IMR-90 (cell line): ENCODE measurements around the gene SYTL4.

Experiments
- BHLHE40 ChIP-seq: fragments of 150-350 bp; IDR thresholded peaks from 2 replicates; pipeline ENCODE4 v1.6.1; 2016; ENCODE audit warnings: mild to moderate bottlenecking, low read depth, low read length
- MAZ ChIP-seq: IDR thresholded peaks from 2 replicates; pipeline ENCODE4 v1.6.1; 2012; ENCODE audit warnings: low read depth, mild to moderate bottlenecking, low read length, improper control_type of control experiment, moderate library complexity, borderline replicate concordance
- TF ChIP-seq, protein P1 (sequence below): conservative IDR thresholded peaks from 2 replicates; pipeline ENCODE4 v1.5.1; 2012; ENCODE audit warnings: mild to moderate bottlenecking, low read depth, low read length, improper control_type of control experiment

DNA sequence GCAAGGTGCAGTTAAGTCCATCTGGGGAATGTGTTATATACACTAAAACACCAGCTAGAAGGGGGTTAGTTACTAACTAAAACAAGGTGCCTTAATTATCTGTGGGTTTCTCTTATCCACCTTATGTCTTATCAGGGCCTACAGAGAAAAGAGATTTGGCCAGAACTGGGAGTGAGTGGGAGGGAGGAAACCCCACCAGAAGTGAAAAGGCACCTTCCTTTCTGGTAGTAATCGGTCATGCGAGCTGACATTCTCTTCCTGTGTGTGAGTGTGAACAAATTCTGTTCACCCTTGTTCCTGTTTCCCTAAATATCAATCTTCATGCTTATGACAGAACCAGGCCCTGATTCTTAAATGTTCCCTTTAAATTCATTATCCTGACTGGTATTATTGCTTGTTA is 44.4 kb downstream of the SYTL4 start:
- TF ChIP-seq, protein P1, sequence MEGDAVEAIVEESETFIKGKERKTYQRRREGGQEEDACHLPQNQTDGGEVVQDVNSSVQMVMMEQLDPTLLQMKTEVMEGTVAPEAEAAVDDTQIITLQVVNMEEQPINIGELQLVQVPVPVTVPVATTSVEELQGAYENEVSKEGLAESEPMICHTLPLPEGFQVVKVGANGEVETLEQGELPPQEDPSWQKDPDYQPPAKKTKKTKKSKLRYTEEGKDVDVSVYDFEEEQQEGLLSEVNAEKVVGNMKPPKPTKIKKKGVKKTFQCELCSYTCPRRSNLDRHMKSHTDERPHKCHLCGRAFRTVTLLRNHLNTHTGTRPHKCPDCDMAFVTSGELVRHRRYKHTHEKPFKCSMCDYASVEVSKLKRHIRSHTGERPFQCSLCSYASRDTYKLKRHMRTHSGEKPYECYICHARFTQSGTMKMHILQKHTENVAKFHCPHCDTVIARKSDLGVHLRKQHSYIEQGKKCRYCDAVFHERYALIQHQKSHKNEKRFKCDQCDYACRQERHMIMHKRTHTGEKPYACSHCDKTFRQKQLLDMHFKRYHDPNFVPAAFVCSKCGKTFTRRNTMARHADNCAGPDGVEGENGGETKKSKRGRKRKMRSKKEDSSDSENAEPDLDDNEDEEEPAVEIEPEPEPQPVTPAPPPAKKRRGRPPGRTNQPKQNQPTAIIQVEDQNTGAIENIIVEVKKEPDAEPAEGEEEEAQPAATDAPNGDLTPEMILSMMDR = no peak
- no peak for TF ChIP-seq MAZ
- no peak for TF ChIP-seq BHLHE40
